OCI-LY7 (cell line): ENCODE results near the gene PPIP5K2.

ENCODE experiments used
- CTCF ChIP-seq: fragments of 200-600 bp; sonication (generic); conservative IDR thresholded peaks from 2 replicates; pipeline ENCODE4 v1.5.1; 2014; ENCODE audit warnings: mild to moderate bottlenecking, antibody characterized with exemption, low read length, moderate library complexity, mixed read lengths
- EZH2phosphoT487 ChIP-seq: fragments of 200-600 bp; sonication (generic); IDR thresholded peaks from 2 replicates; pipeline ENCODE4 v1.6.1; 2018; ENCODE audit warnings: low read depth, borderline replicate concordance, mild to moderate bottlenecking, mixed run types, antibody characterized with exemption, low read length, moderate library complexity, mixed read lengths

- TF ChIP-seq EZH2phosphoT487: no peak
- no peak for TF ChIP-seq CTCF
Measured at GRCh38 chr5:103216137-103216536, 96.0 kb downstream of the PPIP5K2 start.
